Gastrocnemius medialis (tissue), 4 donors: ENCODE data around the gene PGM2. TPM values are rescaled to one million over a fixed set of nuclear protein-coding genes. Genes with fewer than 3 reads are reported as not detected.

Experiments
- ATAC-seq, 2 donors: fragments of 150-250 bp; one replicate each; pipeline ENCODE4 v1.9.1; 2016
- DNase-seq, 2 donors: peaks; one replicate each; pipeline ENCODE4 v3.0.0-alpha.2; 2019
- H3K27ac ChIP-seq, 4 donors: fragments of 200-600 bp; sonication (generic); 1 replicate in 1 of 4; 2 replicates in 3 of 4; pipeline ENCODE4 v1.5.1; 2016 to 2018; ENCODE audit warnings: mild to moderate bottlenecking in 2 of 4, moderate library complexity in 1 of 4
- H3K27me3 ChIP-seq, 3 donors: fragments of 200-600 bp; sonication (generic) in 2 of 3; 1 replicate in 1 of 3; 2 replicates in 2 of 3; pipeline versions ENCODE4 v1.5.1 to v1.6.0; 2016 to 2019; ENCODE audit warnings: mild to moderate bottlenecking in 1 of 3, moderate library complexity in 1 of 3
- H3K36me3 ChIP-seq, 2 donors: fragments of 200-600 bp; sonication (generic) in 1 of 2; one replicate each; pipeline ENCODE4 v1.5.1; 2017 to 2018
- H3K4me1 ChIP-seq, 2 donors: fragments of 200-600 bp; sonication (generic) in 1 of 2; one replicate each; pipeline ENCODE4 v1.5.1; 2016 to 2017; ENCODE audit warnings: mild to moderate bottlenecking in 2 of 2
- H3K4me3 ChIP-seq, 4 donors: fragments of 200-600 bp; sonication (generic) in 3 of 4; 1 replicate in 1 of 4; 2 replicates in 3 of 4; pipeline ENCODE4 v1.5.1; 2016 to 2019; ENCODE audit warnings: mild to moderate bottlenecking in 2 of 4
- H3K9me3 ChIP-seq, 3 donors: fragments of 200-600 bp; sonication (generic) in 2 of 3; 1 replicate in 1 of 3; 2 replicates in 2 of 3; pipeline ENCODE4 v1.5.1; 2016 to 2019
- CTCF ChIP-seq, 5 experiments: fragments of 450-650 bp in 3 of 5; fragments of 200-600 bp in 2 of 5; sonication (generic) in 2 of 5; IDR thresholded peaks in 4 of 5; conservative IDR thresholded peaks in 1 of 5; 1 replicate in 4 of 5; 2 replicates in 1 of 5; pipeline ENCODE4 v1.5.1; 2016 to 2019; ENCODE audit warnings: antibody characterized with exemption in 5 of 5, mild to moderate bottlenecking in 3 of 5, moderate library complexity in 3 of 5
- POLR2A ChIP-seq, 2 donors: fragments of 450-650 bp; IDR thresholded peaks; one replicate each; pipeline ENCODE4 v1.6.1; 2017; ENCODE audit warnings: antibody characterized with exemption in 2 of 2, mild to moderate bottlenecking in 2 of 2, moderate library complexity in 2 of 2
- in situ Hi-C, 4 donors: fragments of 200-750 bp; cut with MboI; loops; one replicate each; pipeline versions ENCODE4 v1.15.0 to v1.8.0; 2017; ENCODE audit warnings: low sequenced_read_pairs in 4 of 4
- intact Hi-C: fragments of 100-400 bp; cut with DNase I; formaldehyde crosslinking; loops from one replicate; pipeline ENCODE4 v1.15.1; 2023; ENCODE audit warnings: low total_unique reads
- total RNA-seq, 4 donors: library from RNA; depleted of rRNA; stranded (reverse); fragments of >200 nt; gene quantifications; one replicate each; pipeline versions ENCODE4 v1.1.0 to v1.2.3, GENCODE V29; 2016

PGM2 gene
- total RNA-seq, 4 donors from 2014 or later, result 0.92 to 3.7 (median 2.1) TPM

GRCh38 chr4:37802068-37802666 is 24.3 kb upstream of the PGM2 start:
- intact Hi-C loops, result loop anchor here (1.0 kb wide), 1 partner anchor 199 kb away; no protein-coding TSS in a partner anchor
- no peaks in the 10 kb centered on the region for H3K27me3 ChIP-seq

GRCh38 chr4:37803348-37803973 is 23.0 kb upstream of the PGM2 start:
- Histone ChIP-seq H3K9me3 (no peaks in the 10 kb centered on the region), H3K4me3 (no peak overlapping the region), H3K27me3 (no peaks in the 10 kb centered on the region), H3K27ac (peak overlapping the region in 1 of 4 donors; percentile 14), H3K4me1 (peaks cover 2% of the 10 kb centered on the region in 2 donors), H3K36me3 (no peaks in the 10 kb centered on the region)
- ATAC-seq, result peak in 1 of 2 donors; percentile 53
- intact Hi-C loops, result loop anchor here (1.0 kb wide), 2 partner anchors 87 to 232 kb away; no protein-coding TSS in a partner anchor
- peak; percentile 37 to 66 (median 61) for TF ChIP-seq CTCF (IDR thresholded peaks at IDR 0.05 in 4 of 5, conservative IDR thresholded peaks at IDR 0.05 in 1 of 5)
- no peak for TF ChIP-seq POLR2A (IDR thresholded peaks at IDR 0.05)
- in situ Hi-C loops, result loop anchor here (5.0 to 10.0 kb wide), 6 partner anchors 81 to 231 kb away; partner anchors contain the start of gene TBC1D1 (in 1 of the 4)
- no peak for DNase-seq

More at GRCh38 chr4:37802068-37802666, 24.3 kb upstream of the PGM2 start:
- in situ Hi-C loops, result loop anchor here (5.0 to 10.0 kb wide), 6 partner anchors 83 to 233 kb away; partner anchors contain the start of gene TBC1D1 (in 1 of the 4)
- peak; percentile 73 to 92 for ATAC-seq
- peak in 1 of 2 donors; percentile 57 for DNase-seq
- Histone ChIP-seq H3K4me3 (no peak overlapping the region), H3K4me1 (peaks cover 12 to 15% of the 10 kb centered on the region in 2 donors), H3K27ac (no peak overlapping the region), H3K36me3 (no peaks in the 10 kb centered on the region), H3K9me3 (no peaks in the 10 kb centered on the region)
- TF ChIP-seq CTCF (IDR thresholded peaks at IDR 0.05 in 4 of 5, conservative IDR thresholded peaks at IDR 0.05 in 1 of 5), result peak in 4 of 5 experiments; percentile 51 to 73 (median 56)
- TF ChIP-seq POLR2A (IDR thresholded peaks at IDR 0.05), result no peak

- ATAC-seq (no peak), DNase-seq (no peak)
- TF ChIP-seq CTCF (IDR thresholded peaks at IDR 0.05 in 4 of 5, conservative IDR thresholded peaks at IDR 0.05 in 1 of 5), result no peak
- TF ChIP-seq POLR2A (IDR thresholded peaks at IDR 0.05), result no peak
- in situ Hi-C loops, result loop anchor here in 2 of 4 donors (5.0 to 10.0 kb wide), 5 partner anchors 80 to 232 kb away; partner anchors contain the start of gene TBC1D1 (in 1 of the 2)
- intact Hi-C loops, result no loop called here
- Histone ChIP-seq H3K9me3 (no peaks in the 10 kb centered on the region), H3K4me1 (no peaks in the 10 kb centered on the region), H3K4me3 (no peak overlapping the region), H3K27me3 (no peaks in the 10 kb centered on the region), H3K36me3 (no peaks in the 10 kb centered on the region), H3K27ac (no peak overlapping the region)
Observed at GRCh38 chr4:37805091-37805490, 21.4 kb upstream of the PGM2 start.

GRCh38 chr4:37812713-37813112 is 13.8 kb upstream of the PGM2 start:
- Histone ChIP-seq H3K36me3 (no peaks in the 10 kb centered on the region), H3K9me3 (no peaks in the 10 kb centered on the region), H3K4me1 (no peaks in the 10 kb centered on the region), H3K27me3 (no peaks in the 10 kb centered on the region), H3K4me3 (no peak overlapping the region), H3K27ac (no peak overlapping the region)
- in situ Hi-C loops, result no loop called here
- TF ChIP-seq POLR2A (IDR thresholded peaks at IDR 0.05) (no peak), CTCF (IDR thresholded peaks at IDR 0.05 in 4 of 5, conservative IDR thresholded peaks at IDR 0.05 in 1 of 5) (no peak)
- no peak for ATAC-seq
- no peak for DNase-seq
- intact Hi-C loops, result no loop called here
